Mucosa of descending colon (tissue), 3 donors: ENCODE measurements around the gene ELK3. TPM values are rescaled to one million over a fixed set of nuclear protein-coding genes. Genes with fewer than 3 reads are reported as not detected.

Source experiments
- ATAC-seq: fragments of 200-7000 bp; cut with Tn5 transposase; one replicate; pipeline ENCODE4 v1.9.1; 2020; ENCODE audit warnings: mild to moderate bottlenecking, moderate library complexity
- DNase-seq, 3 donors: peaks; one replicate each; pipeline ENCODE4 v3.0.0-alpha.2; 2020
- H3K36me3 ChIP-seq: fragments of 200-600 bp; one replicate; pipeline ENCODE4 v1.8.0; 2021; ENCODE audit warnings: low read depth, mild to moderate bottlenecking
- H3K4me1 ChIP-seq: fragments of 200-600 bp; one replicate; pipeline ENCODE4 v1.8.0; 2021; ENCODE audit warnings: low read depth, mild to moderate bottlenecking
- H3K4me3 ChIP-seq: fragments of 200-600 bp; one replicate; pipeline ENCODE4 v1.8.0; 2021; ENCODE audit warnings: mild to moderate bottlenecking
- H3K9me3 ChIP-seq: fragments of 200-600 bp; one replicate; pipeline ENCODE4 v1.8.0; 2021; ENCODE audit warnings: mild to moderate bottlenecking
- intact Hi-C, 2 donors: fragments of 100-400 bp; cut with DNase I in 1 of 2; cut with micrococcal nuclease in 1 of 2; formaldehyde crosslinking; loops; one replicate each; pipeline versions ENCODE4 v1.11.0 to v1.11.1; 2022; cut with DNase I, micrococcal nuclease
- total RNA-seq, 3 donors: library from RNA; stranded (reverse); fragmentation: NEBNext Ultra II Directional in 2 of 3; extraction: Animal tissue kit (Norgen Biotek cat#: 25700) in 2 of 3; gene quantifications; one replicate each; pipeline versions ENCODE4 v1.2.1 to v1.2.4, GENCODE V29; 2021 to 2023
- TF ChIP-seq, protein P1 (sequence below): fragments of 200-600 bp; IDR thresholded peaks from one replicate; pipeline ENCODE4 v1.8.0; 2022; ENCODE audit warnings: antibody characterized with exemption, mild to moderate bottlenecking
- donor health status: DM: no; HTN: no; CAD: no; lungs with moderate emphysema.
- donor health status: DM: no; HTN: no; CAD: no.
- donor health status: DM: no; HTN: yes; CAD: no.

The ELK3 gene
- total RNA-seq, 3 donors from 2014 or later: 7.6 to 17.2 (median 12.0) TPM

DNA sequence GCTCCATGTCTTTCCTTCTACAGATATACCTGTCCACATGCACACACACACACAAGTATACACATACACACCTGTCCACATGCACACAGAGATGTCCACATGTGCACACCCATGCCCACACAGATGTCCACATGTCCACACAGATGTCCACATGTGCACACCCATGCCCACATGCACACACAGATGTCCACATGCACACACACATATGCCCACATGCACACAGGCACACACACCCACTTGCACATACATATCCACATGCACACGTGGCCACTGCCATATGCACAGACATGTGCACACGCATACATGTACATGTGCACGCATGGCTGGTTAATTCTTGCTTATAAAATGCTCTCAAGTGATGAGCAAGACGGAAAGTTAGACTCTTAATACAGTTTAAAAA is 32.2 kb downstream of the ELK3 start:
- no peaks in the 10 kb centered on the region for H3K36me3 ChIP-seq
- no peak overlapping the region for H3K4me3 ChIP-seq
- ATAC-seq: peak; percentile 7
- intact Hi-C loops: no loop called here
- no peaks in the 10 kb centered on the region for H3K4me1 ChIP-seq
- no peak for DNase-seq
- TF ChIP-seq, protein P1, sequence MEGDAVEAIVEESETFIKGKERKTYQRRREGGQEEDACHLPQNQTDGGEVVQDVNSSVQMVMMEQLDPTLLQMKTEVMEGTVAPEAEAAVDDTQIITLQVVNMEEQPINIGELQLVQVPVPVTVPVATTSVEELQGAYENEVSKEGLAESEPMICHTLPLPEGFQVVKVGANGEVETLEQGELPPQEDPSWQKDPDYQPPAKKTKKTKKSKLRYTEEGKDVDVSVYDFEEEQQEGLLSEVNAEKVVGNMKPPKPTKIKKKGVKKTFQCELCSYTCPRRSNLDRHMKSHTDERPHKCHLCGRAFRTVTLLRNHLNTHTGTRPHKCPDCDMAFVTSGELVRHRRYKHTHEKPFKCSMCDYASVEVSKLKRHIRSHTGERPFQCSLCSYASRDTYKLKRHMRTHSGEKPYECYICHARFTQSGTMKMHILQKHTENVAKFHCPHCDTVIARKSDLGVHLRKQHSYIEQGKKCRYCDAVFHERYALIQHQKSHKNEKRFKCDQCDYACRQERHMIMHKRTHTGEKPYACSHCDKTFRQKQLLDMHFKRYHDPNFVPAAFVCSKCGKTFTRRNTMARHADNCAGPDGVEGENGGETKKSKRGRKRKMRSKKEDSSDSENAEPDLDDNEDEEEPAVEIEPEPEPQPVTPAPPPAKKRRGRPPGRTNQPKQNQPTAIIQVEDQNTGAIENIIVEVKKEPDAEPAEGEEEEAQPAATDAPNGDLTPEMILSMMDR: no peak
- no peaks in the 10 kb centered on the region for H3K9me3 ChIP-seq

DNA sequence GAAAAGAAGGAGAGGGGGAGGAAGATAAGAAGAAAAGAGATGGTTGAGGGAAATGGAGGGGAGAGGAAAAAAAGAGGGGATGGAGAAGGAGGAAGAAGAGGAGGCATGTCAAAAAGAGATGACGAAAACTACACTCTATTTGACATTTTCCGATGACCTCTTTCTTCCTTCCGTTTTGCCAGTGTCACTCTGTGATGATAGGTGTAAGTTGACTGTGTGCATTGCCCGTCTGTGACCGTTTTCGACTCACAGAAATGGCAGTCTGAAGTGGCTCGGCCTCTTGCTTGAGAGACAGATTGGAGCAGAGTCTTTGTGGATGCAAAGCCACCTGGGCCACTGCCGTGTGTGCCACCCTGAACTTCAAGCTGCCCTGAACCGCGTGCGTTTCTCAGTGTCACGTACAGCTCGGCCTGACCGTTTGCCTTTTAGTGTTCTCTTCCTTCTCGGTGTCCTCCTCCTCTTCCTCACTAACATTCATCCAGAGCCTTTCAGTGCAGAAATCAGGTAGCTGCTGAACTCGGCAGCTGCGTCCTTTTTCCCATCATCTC is 32.7 kb downstream of the ELK3 start:
- ATAC-seq: no peak
- no peaks in the 10 kb centered on the region for H3K4me1 ChIP-seq
- intact Hi-C loops: no loop called here

DNA sequence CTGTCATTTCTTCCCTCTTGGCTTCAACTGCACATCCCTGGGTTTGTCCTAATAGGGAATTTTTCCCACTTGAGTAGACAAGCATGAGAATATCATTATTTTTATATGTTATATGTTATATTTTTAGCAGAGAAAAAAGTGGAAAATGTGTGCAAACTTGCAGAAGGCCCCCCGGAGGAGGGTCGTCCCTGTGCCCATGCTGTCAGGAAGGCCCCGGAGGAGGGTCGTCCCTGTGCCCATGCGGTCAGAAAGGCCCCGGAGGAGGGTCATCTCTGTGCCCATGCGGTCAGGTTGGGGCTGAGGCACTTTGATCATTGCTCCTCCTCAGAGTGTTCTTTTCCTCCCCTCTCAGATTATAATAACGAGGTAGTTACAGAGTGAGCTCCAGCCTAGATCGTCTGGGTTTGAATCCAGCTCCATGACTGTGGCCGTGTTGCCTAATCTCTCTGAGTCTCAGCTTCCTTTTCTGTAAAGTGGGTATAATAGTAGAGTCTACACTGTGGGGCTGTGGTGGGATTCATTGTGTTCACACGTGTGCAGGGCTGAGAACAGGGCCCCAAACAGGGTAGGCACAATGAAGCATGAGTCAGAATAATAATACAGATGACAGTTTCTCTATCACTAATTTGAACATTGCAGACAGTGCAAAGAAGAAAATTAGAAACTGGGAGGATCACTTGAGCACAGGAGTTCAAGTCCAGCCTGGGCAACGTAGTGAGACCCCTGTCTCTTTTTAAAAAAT is 33.4 kb downstream of the ELK3 start:
- TF ChIP-seq, protein P1: no peak
- ATAC-seq (no peak), DNase-seq (no peak)
- Histone ChIP-seq H3K9me3 (no peaks in the 10 kb centered on the region), H3K4me1 (no peaks in the 10 kb centered on the region), H3K4me3 (no peak overlapping the region), H3K36me3 (no peaks in the 10 kb centered on the region)
- intact Hi-C loops: no loop called here

More for the DNA sequence above, 32.7 kb downstream of the ELK3 start:
- Histone ChIP-seq H3K4me3 (no peak overlapping the region), H3K9me3 (no peaks in the 10 kb centered on the region), H3K36me3 (no peaks in the 10 kb centered on the region)
- TF ChIP-seq, protein P1: no peak
- DNase-seq: no peak

DNA sequence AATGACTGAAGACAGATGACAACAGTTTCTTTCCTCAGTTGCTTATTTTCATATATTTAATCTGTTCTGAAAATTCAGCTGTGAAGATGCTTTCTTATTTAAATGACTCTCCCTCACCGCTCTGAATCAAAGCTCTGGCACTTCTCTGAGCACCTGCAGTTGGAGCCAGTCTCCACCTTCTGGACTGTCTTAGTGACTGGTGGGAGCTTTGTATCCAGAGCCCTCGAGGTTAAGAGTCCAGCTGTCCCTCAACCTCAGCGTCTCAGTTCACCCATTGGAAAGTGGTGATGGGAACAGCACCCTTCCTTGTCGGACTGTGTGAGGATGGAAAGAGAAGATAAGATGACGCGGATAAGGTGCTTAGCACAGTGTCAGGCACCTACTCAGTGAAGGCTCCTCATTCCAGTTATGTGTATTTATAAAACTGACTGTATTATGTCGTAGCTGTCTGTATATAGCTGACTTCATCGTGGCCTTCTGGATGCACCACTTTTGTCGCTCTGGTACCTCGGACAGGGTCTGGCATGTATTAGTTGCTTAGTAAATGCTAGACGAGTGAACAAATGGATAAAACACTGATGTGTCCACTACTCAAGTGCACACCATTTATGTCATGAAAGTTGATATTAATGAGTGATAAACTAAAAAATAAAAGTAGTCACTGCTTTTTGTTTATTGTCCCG is 34.5 kb downstream of the ELK3 start:
- intact Hi-C loops: no loop called here
- TF ChIP-seq, protein P1: no peak
- DNase-seq (no peak), ATAC-seq (no peak)
- Histone ChIP-seq H3K4me1 (no peaks in the 10 kb centered on the region), H3K36me3 (no peaks in the 10 kb centered on the region), H3K9me3 (no peaks in the 10 kb centered on the region), H3K4me3 (no peak overlapping the region)

DNA sequence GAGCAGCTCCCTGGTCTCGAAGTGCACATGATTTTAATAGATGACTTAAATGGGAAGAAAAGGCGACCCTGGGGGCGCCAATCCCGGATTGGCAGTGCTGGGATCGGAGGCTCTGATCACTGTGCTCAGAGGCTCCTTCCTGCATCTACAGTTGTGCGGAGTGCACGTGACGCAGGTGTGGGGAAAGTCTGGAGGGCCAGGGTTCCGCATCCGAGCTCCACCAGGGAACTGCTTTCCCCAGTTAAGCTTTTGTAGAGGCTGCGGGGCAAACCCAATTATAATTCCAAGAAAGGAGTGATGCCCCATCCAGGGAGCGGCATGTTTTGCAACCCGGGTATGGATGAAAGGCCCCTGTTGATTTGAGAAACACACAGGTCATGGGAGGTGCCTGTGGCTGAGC is 36.5 kb downstream of the ELK3 start:
- Histone ChIP-seq H3K9me3 (no peaks in the 10 kb centered on the region), H3K4me3 (no peak overlapping the region), H3K4me1 (peaks cover 6% of the 10 kb centered on the region), H3K36me3 (no peaks in the 10 kb centered on the region)
- no peak for ATAC-seq
- TF ChIP-seq, protein P1: no peak
- intact Hi-C loops: no loop called here
- DNase-seq: no peak
